ENCODE data around the gene MBD3L2B. TPM values are rescaled to one million over a fixed set of nuclear protein-coding genes. Genes with fewer than 3 reads are reported as not detected.
"Not testable (repeated sequence)": the region's sequence is repeated elsewhere in the genome, so short reads cannot be mapped to it uniquely, and the experiment has no call there.

MBD3L2B gene
- not detected for total RNA-seq

DNA sequence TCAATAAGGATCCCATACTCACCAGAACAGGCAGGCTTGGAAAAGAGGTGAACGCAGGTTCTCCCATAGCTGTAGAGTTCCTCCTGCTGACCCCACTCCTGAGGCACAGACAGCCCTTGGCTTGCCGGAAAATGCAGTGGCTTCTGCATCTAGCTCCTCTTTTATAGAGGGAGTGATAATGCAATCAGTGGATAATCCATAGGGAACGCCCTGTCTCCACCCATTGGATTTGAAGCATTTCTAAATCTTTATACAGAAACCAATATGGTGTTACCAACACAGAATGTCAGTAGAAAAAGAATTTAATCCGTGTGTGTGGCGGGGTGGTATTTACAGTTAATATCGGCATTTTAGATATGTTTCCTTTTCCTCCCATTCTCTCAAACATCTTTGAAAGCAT is at the start of gene MBD3L2B:
TSS of gene MBD3L2B (minus strand) at position 101 of the 400 bp plus-strand sequence. CDS start at position 67, 34 bp downstream.
- H3K4me3 ChIP-seq (ENCODE audit: low read length); H3K27me3 ChIP-seq (ENCODE audit: insufficient read depth, low read length); H3K4me1 ChIP-seq (ENCODE audit: insufficient read depth, low read length); H3K9me3 ChIP-seq (ENCODE audit: low read depth, low read length): not testable (repeated sequence)

DNA sequence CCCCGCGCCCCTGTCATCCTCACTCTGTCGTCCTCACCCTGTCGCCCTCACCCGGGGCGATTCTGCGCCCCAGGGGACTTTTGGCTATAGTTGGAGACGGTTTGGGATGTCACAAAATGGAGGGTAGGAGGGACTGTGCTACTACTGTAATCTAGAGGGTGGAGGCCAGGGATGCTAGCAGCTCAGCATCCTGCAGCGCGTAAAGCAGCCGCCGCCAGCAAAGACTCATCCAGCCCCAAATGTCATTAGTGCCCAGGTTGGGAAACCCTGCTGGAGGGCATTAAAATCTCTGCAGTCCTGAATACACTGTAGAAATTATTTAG is 48.6 kb upstream of the MBD3L2B start:
- Histone ChIP-seq H3K9me3 (ENCODE audit: low read depth, low read length) (no peaks in the 10 kb centered on the region), H3K27me3 (ENCODE audit: insufficient read depth, low read length) (no peaks in the 10 kb centered on the region), H3K4me3 (ENCODE audit: low read length) (peak overlapping the region; percentile 94), H3K4me1 (ENCODE audit: insufficient read depth, low read length) (peaks cover 11% of the 10 kb centered on the region)

DNA sequence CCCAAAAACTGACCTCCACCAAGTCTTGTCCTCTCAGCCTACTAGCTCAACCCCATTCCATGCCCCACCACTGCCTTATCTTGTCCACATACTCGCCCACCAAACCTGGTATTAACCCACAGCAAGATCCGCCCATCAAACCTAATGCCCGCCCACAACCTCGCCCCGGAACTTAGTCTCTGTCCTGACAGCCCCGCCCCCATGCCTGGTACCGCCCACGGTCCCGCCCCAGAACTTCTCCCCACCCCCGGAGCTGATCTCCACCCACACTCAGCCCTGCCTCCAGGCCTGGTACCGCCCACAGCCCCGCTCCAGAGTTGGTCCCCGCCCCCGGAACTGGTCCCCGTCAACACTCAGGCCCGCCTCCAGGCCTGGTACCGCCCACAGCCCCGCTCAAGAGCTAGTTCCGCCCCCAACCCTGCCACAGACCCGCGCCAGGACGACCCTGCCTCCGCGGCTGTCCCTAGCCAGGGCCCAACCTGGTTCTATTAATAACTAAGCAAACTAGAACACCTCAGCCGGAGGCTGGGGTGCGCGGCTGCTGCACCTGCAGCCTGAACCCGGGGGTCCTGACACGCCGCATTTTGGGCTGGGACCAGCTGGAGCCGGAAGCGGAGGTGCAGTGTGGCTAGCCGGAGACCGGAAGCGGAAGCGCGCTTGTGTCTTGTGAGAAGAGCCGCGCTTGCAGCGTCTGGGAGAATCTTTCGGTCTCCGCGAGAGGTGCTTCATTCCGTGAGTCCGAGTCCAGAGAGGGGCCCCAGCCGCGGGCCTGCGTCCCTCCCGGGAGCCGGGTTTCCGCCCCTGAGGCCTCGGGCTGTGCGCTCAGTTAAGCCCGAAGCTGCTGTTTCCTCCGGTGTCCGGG is 48.0 kb upstream of the MBD3L2B start, which contains the start of gene ZNF557:
TSS of gene ZNF557 (plus strand) at position 662 of the 862 bp plus-strand sequence. CDS start 5,372 bp downstream, outside the sequence.
- Histone ChIP-seq H3K4me1 (ENCODE audit: insufficient read depth, low read length) (peaks cover 11% of the 10 kb centered on the region), H3K27me3 (ENCODE audit: insufficient read depth, low read length) (no peaks in the 10 kb centered on the region), H3K4me3 (ENCODE audit: low read length) (peak within 1 kb of the TSS; percentile 94), H3K9me3 (ENCODE audit: low read depth, low read length) (no peaks in the 10 kb centered on the region)

DNA sequence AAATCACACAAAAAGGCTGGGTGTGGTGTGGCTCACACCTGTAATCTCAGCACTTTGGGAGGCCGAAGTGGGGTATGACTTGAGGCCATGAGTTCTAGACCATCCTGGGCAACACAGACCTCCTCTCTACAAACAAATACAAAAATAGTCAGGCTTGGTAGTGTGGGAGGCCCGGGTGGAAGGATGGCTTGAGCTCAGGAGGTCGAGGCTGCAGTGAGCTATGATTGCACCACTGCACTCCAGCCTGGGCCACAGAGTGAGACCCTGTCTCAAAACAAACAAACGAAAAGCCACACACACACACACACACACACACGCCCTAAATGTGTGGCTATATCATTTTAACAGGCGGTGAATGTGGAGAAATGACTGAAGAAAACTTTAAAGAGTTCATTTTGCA is 47.4 kb upstream of the MBD3L2B start:
- Histone ChIP-seq H3K9me3 (ENCODE audit: low read depth, low read length) (no peaks in the 10 kb centered on the region), H3K27me3 (ENCODE audit: insufficient read depth, low read length) (no peaks in the 10 kb centered on the region), H3K4me1 (ENCODE audit: insufficient read depth, low read length) (peaks cover 11% of the 10 kb centered on the region), H3K4me3 (ENCODE audit: low read length) (no peak overlapping the region)

DNA sequence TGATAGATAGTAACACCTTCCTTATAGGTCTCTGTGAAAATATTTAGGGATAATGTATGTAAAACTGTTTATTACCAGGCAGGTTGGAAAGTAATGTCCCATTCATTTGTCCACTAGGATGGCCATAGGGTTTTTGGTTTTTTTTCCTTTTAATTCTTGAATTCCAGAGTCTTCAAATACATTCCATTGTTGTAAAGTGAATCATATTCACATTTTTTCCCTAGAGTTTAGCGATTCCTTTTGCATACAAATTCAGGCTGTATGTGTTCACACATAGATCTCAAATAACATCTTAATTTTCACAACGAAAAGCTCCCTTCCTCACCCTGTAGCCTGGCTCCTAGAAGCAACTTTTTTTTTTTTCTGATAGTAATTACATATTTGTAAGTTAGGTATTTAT is 46.5 kb upstream of the MBD3L2B start:
- Histone ChIP-seq H3K9me3 (ENCODE audit: low read depth, low read length) (no peaks in the 10 kb centered on the region), H3K4me1 (ENCODE audit: insufficient read depth, low read length) (peaks cover 11% of the 10 kb centered on the region), H3K4me3 (ENCODE audit: low read length) (no peak overlapping the region), H3K27me3 (ENCODE audit: insufficient read depth, low read length) (no peaks in the 10 kb centered on the region)

DNA sequence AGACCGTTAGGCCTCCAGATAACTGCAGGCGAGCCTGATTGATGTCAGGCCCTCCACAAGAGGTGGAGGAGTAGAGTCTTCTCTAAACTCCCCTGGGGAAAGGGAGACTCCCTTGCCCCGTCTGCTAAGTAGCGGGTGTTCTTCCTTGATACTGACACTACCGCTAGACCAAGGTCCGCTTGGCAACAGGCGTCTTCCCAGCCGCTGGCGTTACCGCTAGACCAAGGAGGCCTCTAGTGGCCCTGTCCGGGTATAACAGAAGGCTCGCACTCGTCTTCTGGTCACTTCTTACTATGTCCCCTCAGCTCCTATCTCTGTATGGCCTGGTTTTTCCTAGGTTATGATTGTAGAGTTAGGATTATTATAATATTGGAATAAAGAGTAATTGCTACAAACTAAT is 45.9 kb upstream of the MBD3L2B start:
- H3K4me1 ChIP-seq (ENCODE audit: insufficient read depth, low read length) = peaks cover 11% of the 10 kb centered on the region
- H3K27me3 ChIP-seq (ENCODE audit: insufficient read depth, low read length); H3K9me3 ChIP-seq (ENCODE audit: low read depth, low read length); H3K4me3 ChIP-seq (ENCODE audit: low read length): not testable (repeated sequence)

DNA sequence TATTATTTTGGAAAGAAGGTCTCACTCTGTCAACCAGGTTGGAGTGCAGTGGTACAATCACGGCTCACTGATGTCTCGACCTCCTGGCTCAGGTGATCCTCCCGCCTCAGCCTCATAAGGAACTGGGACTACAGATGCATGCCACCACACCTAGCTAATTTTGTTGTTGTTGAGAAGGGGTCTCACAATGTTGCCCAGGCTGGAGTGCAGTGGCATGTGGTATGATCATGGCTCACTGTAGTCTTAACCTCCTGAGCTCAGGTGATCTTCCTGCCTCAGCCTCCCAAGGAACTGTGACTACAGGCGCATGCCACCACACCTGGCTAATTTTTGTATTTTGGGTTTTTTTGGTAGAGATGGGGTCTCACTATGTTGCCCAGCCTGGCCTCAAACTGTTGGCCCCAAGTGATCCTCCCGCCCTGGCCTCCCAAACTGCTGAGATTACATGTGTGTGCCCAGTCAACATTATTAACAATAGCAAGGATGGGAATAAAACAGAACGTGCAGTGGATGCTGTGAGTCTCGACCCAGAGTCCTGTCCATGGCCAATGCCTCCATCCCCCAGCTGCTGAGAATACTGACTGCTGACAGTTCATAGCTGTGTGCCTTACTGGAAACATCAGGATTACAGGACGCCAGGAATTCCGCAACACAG is 42.7 kb upstream of the MBD3L2B start:
- no peaks in the 10 kb centered on the region for H3K27me3 ChIP-seq (ENCODE audit: insufficient read depth, low read length)
- no peak overlapping the region for H3K4me3 ChIP-seq (ENCODE audit: low read length)
- H3K9me3 ChIP-seq (ENCODE audit: low read depth, low read length) = no peaks in the 10 kb centered on the region
- no peaks in the 10 kb centered on the region for H3K4me1 ChIP-seq (ENCODE audit: insufficient read depth, low read length)

DNA sequence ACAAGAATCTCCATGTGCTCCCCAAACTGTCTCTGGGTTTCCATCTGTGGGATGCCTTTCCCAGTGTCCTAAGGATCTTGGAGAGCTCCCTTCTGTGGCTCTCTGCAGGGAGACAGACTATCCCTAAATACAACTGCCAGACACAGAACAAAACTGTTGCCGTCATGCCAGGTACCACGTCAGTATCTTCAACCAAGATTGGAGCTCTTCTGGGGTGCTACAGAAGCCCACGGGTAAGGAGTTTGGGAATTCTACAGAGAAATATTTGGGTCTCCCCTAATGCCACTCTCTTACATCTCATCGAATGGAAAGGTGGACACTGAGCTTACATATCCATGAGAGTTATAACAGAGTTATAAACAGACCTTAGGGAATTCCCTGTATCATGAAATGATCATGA is 42.1 kb upstream of the MBD3L2B start:
- no peaks in the 10 kb centered on the region for H3K27me3 ChIP-seq (ENCODE audit: insufficient read depth, low read length)
- H3K9me3 ChIP-seq (ENCODE audit: low read depth, low read length) = no peaks in the 10 kb centered on the region
- H3K4me1 ChIP-seq (ENCODE audit: insufficient read depth, low read length) = no peaks in the 10 kb centered on the region
- no peak overlapping the region for H3K4me3 ChIP-seq (ENCODE audit: low read length)

DNA sequence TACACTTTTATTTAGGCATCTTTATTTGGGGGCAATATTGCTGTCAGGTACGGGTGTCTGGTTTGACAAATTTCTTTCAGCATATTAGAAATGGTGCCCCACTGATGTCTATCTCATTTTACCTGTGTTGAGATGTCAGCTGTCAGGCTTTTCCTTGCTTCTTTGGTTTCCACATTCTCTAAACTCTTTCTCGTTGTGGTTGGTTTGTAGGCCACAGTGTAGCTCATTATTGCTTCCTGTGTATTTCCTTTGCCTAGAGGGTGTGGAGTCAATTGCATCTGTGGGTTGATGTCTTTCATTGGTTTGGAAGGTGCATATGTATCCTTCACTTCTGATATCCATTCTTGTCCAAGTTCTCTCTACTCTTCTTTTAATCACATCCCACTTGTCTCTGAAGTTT is 38.7 kb upstream of the MBD3L2B start:
- not testable (repeated sequence) for H3K4me3 ChIP-seq (ENCODE audit: low read length); H3K9me3 ChIP-seq (ENCODE audit: low read depth, low read length); H3K27me3 ChIP-seq (ENCODE audit: insufficient read depth, low read length); H3K4me1 ChIP-seq (ENCODE audit: insufficient read depth, low read length)

DNA sequence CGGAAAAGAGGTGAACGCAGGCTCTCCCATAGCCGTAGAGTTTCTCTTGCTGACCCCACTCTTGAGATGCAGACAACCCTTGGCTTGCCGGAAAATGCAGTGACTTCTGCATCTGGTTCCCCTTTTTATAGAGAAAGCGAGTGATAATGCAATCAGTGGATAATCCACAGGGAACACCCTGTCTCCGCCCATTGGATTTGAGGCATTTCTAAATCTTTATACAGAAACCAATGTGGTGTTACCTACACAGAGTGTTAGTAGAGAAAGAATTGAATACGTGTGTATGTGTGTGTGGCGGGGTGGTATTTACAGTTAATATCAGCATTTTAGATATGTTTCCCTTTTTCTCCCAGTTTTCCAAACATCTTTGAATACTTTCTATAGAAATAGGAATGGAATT is 37.3 kb upstream of the MBD3L2B start, which contains the start of gene MBD3L3:
TSS of gene MBD3L3 (minus strand) at position 101 of the 400 bp plus-strand sequence. CDS start at position 30, 71 bp downstream.
- not testable (repeated sequence) for H3K9me3 ChIP-seq (ENCODE audit: low read depth, low read length); H3K4me3 ChIP-seq (ENCODE audit: low read length)

DNA sequence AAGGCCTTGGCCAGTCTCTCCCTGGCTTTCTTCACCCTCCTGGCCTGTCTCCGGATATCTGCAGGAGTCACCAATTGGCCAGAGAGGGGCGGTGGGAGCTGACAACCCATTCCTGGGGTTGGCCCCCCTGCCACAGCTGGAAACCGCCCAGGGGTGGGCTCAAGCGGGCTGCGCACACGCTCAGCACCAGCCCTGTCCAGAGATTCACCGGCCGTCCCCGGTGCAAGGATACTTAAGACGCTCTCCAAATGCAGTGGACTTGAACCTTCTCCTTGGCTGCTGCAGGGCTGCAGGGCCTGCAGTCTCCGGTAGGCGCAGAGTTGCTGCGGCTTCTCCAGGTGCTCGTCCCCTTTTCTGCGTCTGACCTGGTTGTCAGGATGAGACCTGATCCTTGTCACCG is 35.1 kb upstream of the MBD3L2B start:
- not testable (repeated sequence) for H3K9me3 ChIP-seq (ENCODE audit: low read depth, low read length); H3K4me3 ChIP-seq (ENCODE audit: low read length); H3K4me1 ChIP-seq (ENCODE audit: insufficient read depth, low read length); H3K27me3 ChIP-seq (ENCODE audit: insufficient read depth, low read length)

More for the DNA sequence above, 37.3 kb upstream of the MBD3L2B start, which contains the start of gene MBD3L3:
- not testable (repeated sequence) for H3K4me1 ChIP-seq (ENCODE audit: insufficient read depth, low read length); H3K27me3 ChIP-seq (ENCODE audit: insufficient read depth, low read length)

DNA sequence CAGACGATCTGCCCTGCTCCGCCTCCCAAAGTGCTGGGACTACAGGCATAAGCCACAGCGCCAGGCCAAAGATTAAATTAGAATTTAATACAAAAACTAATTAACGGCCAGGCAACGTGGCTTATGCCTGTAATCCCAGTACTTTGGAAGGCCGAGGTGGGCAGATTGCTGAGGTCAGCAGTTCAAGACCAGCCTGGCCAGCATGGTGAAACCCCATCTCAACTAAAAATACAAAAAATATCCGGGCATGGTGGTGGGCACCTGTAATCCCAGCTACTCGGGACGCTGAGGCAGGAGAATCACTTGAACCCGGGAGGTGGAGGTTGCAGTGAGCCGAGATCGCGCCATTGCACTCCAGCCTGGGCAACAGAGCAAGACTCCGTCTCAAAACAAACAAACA is 34.4 kb upstream of the MBD3L2B start:
- H3K9me3 ChIP-seq (ENCODE audit: low read depth, low read length); H3K4me3 ChIP-seq (ENCODE audit: low read length); H3K27me3 ChIP-seq (ENCODE audit: insufficient read depth, low read length); H3K4me1 ChIP-seq (ENCODE audit: insufficient read depth, low read length): not testable (repeated sequence)

DNA sequence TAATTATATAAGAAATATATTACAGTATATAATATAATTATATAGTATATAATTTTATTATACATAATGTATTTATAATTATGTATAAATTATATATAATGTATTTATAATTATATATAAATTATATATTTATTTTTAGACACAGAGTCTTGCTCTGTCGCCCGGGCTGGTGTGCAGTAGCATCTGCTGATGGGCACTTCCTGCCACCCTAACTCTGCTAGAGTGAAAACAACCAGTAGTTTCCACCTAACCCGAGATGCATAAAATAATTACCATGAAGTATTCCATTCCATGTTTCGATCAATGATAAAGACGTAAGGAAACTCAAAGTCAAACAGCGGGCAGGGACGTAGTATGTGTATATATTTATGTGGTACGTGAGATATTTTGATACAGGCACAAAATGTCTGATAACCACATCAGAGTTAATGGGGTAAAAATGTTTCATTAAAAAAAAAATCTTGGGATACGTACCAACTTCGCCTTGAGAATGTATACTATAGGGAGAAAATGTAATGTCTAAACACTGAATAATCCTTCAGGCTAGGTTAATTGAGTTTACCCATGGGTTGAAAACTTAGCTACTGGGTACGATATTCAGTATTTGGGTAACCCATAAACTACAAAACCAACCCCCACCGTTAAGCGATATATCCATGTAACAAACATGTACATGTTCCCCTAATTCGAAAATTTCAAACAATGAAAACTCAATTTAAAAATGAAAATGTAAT is 33.6 kb upstream of the MBD3L2B start:
- H3K9me3 ChIP-seq (ENCODE audit: low read depth, low read length); H3K4me3 ChIP-seq (ENCODE audit: low read length); H3K27me3 ChIP-seq (ENCODE audit: insufficient read depth, low read length); H3K4me1 ChIP-seq (ENCODE audit: insufficient read depth, low read length): not testable (repeated sequence)

DNA sequence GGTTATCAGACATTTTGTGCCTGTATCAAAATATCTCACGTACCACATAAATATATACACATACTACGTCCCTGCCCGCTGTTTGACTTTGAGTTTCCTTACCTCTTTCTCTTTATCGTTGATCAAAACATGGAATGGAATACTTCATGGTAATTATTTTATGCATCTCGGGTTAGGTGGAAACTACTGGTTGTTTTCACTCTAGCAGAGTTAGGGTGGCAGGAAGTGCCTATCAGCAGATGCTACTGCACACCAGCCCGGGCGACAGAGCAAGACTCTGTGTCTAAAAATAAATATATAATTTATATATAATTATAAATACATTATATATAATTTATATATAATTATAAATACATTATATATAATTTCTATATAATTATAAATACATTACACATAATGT is 31.7 kb upstream of the MBD3L2B start:
- not testable (repeated sequence) for H3K4me3 ChIP-seq (ENCODE audit: low read length); H3K9me3 ChIP-seq (ENCODE audit: low read depth, low read length)

DNA sequence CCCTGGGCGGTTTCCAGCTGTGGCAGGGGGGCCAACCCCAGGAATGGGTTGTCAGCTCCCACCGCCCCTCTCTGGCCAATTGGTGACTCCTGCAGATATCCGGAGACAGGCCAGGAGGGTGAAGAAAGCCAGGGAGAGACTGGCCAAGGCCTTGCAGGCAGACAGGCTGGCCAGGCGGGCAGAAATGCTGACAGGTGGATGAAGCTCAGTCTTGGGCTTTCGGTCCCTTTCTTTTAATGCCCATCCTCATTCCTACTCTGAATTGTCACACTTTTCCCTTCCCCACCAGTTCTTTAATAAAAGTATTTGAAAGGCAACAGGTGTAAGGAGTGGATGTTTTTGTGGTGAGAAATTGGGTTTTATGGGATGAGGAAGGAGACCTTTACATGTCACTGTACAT is 30.2 kb upstream of the MBD3L2B start:
- H3K9me3 ChIP-seq (ENCODE audit: low read depth, low read length) = not testable (repeated sequence)

More for the DNA sequence above, 31.7 kb upstream of the MBD3L2B start:
- H3K4me1 ChIP-seq (ENCODE audit: insufficient read depth, low read length); H3K27me3 ChIP-seq (ENCODE audit: insufficient read depth, low read length): not testable (repeated sequence)

More for the DNA sequence above, 30.2 kb upstream of the MBD3L2B start:
- H3K27me3 ChIP-seq (ENCODE audit: insufficient read depth, low read length); H3K4me3 ChIP-seq (ENCODE audit: low read length); H3K4me1 ChIP-seq (ENCODE audit: insufficient read depth, low read length): not testable (repeated sequence)
